Measurements from ENCODE around the gene CTTNBP2.

Gene CTTNBP2

GRCh38 chr7:117873310-117874190 lies at the start of gene CTTNBP2:
CTTNBP2 (minus strand) TSS chr7:117873441; CDS start chr7:117873415, 26 bp downstream.
- peak; percentile 38 for DNase-seq

- no peak for DNase-seq
Observed at GRCh38 chr7:117916309-117916708, 43.1 kb upstream of the CTTNBP2 start.

GRCh38 chr7:117912421-117912820 lies 39.2 kb upstream of the CTTNBP2 start:
- no peak for DNase-seq

GRCh38 chr7:117908031-117908795 lies 35.0 kb upstream of the CTTNBP2 start:
- no peak for DNase-seq

- DNase-seq = no peak
Observed at GRCh38 chr7:117907049-117907640, 33.9 kb upstream of the CTTNBP2 start.

- no peak for DNase-seq
Observed at GRCh38 chr7:117902314-117902889, 29.2 kb upstream of the CTTNBP2 start.

GRCh38 chr7:117901089-117901797 lies 28.0 kb upstream of the CTTNBP2 start:
- DNase-seq = peak; percentile 7

GRCh38 chr7:117896339-117896738 lies 23.1 kb upstream of the CTTNBP2 start:
- no peak for DNase-seq

GRCh38 chr7:117895276-117895675 lies 22.0 kb upstream of the CTTNBP2 start:
- no peak for DNase-seq

GRCh38 chr7:117894037-117894436 lies 20.8 kb upstream of the CTTNBP2 start:
- no peak for DNase-seq

- no peak for DNase-seq
Observed at GRCh38 chr7:117892821-117893220, 19.6 kb upstream of the CTTNBP2 start.

GRCh38 chr7:117889611-117890010 lies 16.4 kb upstream of the CTTNBP2 start:
- DNase-seq = no peak

- no peak for DNase-seq
Observed at GRCh38 chr7:117888627-117889026, 15.4 kb upstream of the CTTNBP2 start.

- DNase-seq = no peak
Observed at GRCh38 chr7:117882594-117882993, 9.4 kb upstream of the CTTNBP2 start.

- DNase-seq = no peak
Observed at GRCh38 chr7:117876761-117877160, 3.5 kb upstream of the CTTNBP2 start.

- peak; percentile 60 for DNase-seq
Observed at GRCh38 chr7:117875566-117875965, 2.3 kb upstream of the CTTNBP2 start.

- DNase-seq = no peak
Observed at GRCh38 chr7:117874191-117874700, 1.0 kb upstream of the CTTNBP2 start.

- DNase-seq = no peak
Observed at GRCh38 chr7:117872561-117873309, 506 bp downstream of the CTTNBP2 start.

- peak; percentile 21 for DNase-seq
Observed at GRCh38 chr7:117871778-117872538, 1.3 kb downstream of the CTTNBP2 start.

- no peak for DNase-seq
Observed at GRCh38 chr7:117871401-117871777, 1.9 kb downstream of the CTTNBP2 start.
